ENCODE measurements around the gene CCDC85C. TPM values are rescaled to one million over a fixed set of nuclear protein-coding genes. Genes with fewer than 3 reads are reported as not detected.
A peak's percentile ranks its signal among the peaks of the same experiment; 100 is the strongest.

Gene CCDC85C
- total and polyA plus RNA-seq, 8 donors: 10.5 to 28.6 (median 15.9) TPM

DNA sequence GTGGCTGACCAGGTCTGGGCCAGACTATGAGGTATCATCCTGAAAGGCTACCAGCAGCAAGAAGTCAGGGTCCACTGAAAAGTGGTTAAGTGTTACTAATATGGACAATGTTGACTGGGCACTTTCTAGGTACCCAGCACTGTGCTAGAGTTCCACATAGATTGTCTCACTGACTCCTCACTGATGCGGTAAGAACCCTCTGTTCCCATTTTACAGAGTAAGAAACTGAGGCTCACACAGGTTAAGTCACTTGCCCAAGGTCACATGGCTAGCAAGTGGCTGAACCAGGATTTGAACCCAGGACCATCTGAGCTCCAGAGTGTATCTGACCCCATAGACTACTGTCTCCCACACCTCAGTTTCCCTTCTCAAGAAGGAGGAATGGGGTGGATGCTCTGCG, 4.6 kb upstream of the CCDC85C start:
- intact Hi-C loops (cut with DNase I; ENCODE audit: low total_unique reads): no loop called here
- peaks cover 0 to 15% (median 0%) of the 10 kb centered on the region in 3 donors for H3K27me3 ChIP-seq
- H3K9me3 ChIP-seq: no peaks in the 10 kb centered on the region
- 79 to 100% (median 99%) methylated on average over 2 of the region's 2 CpGs for WGBS, 5 donors
- no peak overlapping the region for H3K4me3 ChIP-seq
- TF ChIP-seq EP300 (IDR thresholded peaks at IDR 0.05) (no peak), POLR2AphosphoS5 (IDR thresholded peaks at IDR 0.05) (no peak), POLR2A (IDR thresholded peaks at IDR 0.05) (no peak)
- TF ChIP-seq, protein P1, sequence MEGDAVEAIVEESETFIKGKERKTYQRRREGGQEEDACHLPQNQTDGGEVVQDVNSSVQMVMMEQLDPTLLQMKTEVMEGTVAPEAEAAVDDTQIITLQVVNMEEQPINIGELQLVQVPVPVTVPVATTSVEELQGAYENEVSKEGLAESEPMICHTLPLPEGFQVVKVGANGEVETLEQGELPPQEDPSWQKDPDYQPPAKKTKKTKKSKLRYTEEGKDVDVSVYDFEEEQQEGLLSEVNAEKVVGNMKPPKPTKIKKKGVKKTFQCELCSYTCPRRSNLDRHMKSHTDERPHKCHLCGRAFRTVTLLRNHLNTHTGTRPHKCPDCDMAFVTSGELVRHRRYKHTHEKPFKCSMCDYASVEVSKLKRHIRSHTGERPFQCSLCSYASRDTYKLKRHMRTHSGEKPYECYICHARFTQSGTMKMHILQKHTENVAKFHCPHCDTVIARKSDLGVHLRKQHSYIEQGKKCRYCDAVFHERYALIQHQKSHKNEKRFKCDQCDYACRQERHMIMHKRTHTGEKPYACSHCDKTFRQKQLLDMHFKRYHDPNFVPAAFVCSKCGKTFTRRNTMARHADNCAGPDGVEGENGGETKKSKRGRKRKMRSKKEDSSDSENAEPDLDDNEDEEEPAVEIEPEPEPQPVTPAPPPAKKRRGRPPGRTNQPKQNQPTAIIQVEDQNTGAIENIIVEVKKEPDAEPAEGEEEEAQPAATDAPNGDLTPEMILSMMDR (IDR thresholded peaks at IDR 0.05): no peak
- H3K36me3 ChIP-seq: no peaks in the 10 kb centered on the region
- no peak overlapping the region for H3K27ac ChIP-seq
- no peak for DNase-seq
- H3K4me1 ChIP-seq: peaks cover under 1 to 40% (median 29%) of the 10 kb centered on the region in 4 donors

DNA sequence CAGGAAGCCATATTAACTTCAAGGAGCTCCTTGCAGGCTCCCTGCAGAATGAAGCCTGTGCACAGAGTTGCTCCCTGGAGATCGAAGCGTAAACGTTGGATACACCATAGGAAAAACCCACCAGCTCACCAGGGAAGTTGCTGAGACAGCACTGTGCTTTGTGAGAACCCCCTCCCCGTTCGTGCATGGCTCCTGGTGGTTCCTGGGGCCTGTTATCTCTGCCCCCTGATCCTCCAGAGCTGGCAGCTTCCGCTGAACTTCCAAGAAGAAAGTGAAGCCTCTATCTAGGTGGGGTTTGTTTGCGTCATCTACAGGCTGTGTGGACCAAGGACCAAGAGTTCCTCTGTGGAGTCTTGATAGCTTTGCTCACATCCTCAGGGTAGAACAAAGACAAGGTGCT, 2.4 kb upstream of the CCDC85C start:
- Histone ChIP-seq H3K4me3 (no peak overlapping the region), H3K27ac (peak overlapping the region in 1 of 5 donors; percentile 92), H3K27me3 (peaks cover 0 to 24% (median 3%) of the 10 kb centered on the region in 3 donors), H3K4me1 (peaks cover 23 to 48% (median 39%) of the 10 kb centered on the region in 4 donors), H3K9me3 (no peaks in the 10 kb centered on the region), H3K36me3 (no peaks in the 10 kb centered on the region)
- no peak for DNase-seq
- intact Hi-C loops (cut with DNase I; ENCODE audit: low total_unique reads): no loop called here
- WGBS, 5 donors: 64 to 83% (median 70%) methylated on average over 7 of the region's 7 CpGs
- TF ChIP-seq EP300 (IDR thresholded peaks at IDR 0.05): no peak
- no peak for TF ChIP-seq POLR2AphosphoS5 (IDR thresholded peaks at IDR 0.05)
- TF ChIP-seq, protein P1 (IDR thresholded peaks at IDR 0.05): no peak
- no peak for TF ChIP-seq POLR2A (IDR thresholded peaks at IDR 0.05)

DNA sequence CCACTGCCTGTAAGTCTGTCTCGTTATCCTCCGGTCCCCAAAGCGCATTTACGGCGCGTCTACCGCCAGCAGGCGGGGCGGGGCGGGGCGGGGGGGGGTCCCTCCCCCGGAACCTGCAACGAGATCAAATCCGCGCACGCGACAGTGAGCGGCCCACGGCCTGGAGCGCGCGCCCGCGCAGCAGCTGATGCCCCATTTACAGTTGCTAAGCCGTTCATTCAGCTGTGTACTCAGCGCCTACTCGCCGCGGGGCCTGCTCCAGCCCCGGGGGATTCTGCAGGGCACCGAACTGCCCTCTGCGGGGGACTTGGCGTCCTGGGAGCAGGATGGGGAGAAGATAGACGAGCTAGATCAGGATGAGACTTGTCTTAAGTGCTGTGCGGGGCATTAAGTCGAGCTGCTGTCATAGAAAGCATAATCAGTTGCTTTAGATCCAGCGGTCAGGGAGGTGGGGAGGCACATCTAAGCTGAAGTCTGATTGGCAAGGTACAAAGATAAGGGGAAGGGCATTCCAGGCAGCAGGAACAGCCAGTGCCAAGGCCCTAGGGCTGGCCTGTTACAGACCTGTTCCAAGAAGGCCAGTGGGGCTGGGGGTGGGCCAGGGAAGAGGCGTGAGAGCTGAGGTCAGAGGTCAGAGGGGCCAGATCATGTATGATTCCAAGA, 1.4 kb upstream of the CCDC85C start:
- 2 to 9% (median 2%) methylated on average over 9 to 38 of the region's 38 CpGs for WGBS, 5 donors
- intact Hi-C loops (cut with DNase I; ENCODE audit: low total_unique reads): no loop called here
- peaks cover 0 to 24% (median 3%) of the 10 kb centered on the region in 3 donors for H3K27me3 ChIP-seq
- DNase-seq: peak; percentile 74 to 89
- no peaks in the 10 kb centered on the region for H3K36me3 ChIP-seq
- H3K9me3 ChIP-seq: no peaks in the 10 kb centered on the region
- peak overlapping the region; percentile 90 to 96 (median 92) for H3K27ac ChIP-seq
- TF ChIP-seq POLR2AphosphoS5 (IDR thresholded peaks at IDR 0.05): no peak
- TF ChIP-seq POLR2A (IDR thresholded peaks at IDR 0.05): no peak
- TF ChIP-seq EP300 (IDR thresholded peaks at IDR 0.05): no peak
- TF ChIP-seq, protein P1 (IDR thresholded peaks at IDR 0.05): no peak
- peak overlapping the region; percentile 67 to 87 (median 78) for H3K4me3 ChIP-seq
- H3K4me1 ChIP-seq: peaks cover 33 to 57% (median 48%) of the 10 kb centered on the region in 4 donors

DNA sequence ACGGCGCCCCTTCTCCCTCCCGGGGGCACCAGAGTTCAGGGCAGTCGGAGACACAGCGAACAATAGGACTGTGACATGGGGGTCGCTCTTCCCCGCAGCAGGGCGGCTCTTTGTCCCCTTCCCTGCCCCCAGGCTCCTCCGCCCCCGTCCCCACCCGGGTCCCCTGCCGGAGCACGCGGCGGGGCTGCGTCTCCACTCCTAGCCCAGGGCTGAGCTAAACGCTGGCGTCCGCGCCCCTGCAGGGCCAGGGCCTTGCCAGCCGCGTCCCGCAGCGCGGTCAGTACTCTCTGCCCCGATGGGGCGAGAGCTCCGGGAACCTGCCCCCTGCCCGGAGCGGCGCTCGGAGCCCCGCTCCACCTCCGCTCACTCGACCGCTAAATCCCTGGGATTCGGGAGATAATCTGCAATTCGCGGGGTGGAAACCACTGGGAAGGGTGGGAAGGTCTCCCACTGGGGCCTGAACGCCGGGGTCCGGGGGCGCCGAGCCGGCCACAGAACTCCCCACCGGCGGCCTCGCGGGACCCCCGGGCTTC, 825 bp upstream of the CCDC85C start:
- peak overlapping the region; percentile 67 to 87 (median 78) for H3K4me3 ChIP-seq
- H3K9me3 ChIP-seq: no peaks in the 10 kb centered on the region
- WGBS, 5 donors: 0 to 2% (median 0%) methylated on average over 14 to 50 of the region's 50 CpGs
- no peaks in the 10 kb centered on the region for H3K36me3 ChIP-seq
- peak overlapping the region; percentile 90 to 96 (median 92) for H3K27ac ChIP-seq
- H3K27me3 ChIP-seq: peaks cover 0 to 24% (median 3%) of the 10 kb centered on the region in 3 donors
- DNase-seq: peak in 1 of 2 donors; percentile 77
- intact Hi-C loops (cut with DNase I; ENCODE audit: low total_unique reads): loop anchor here (5.0 kb wide), 1 partner anchor 38 kb away; no protein-coding TSS in a partner anchor
- H3K4me1 ChIP-seq: peaks cover 39 to 63% (median 54%) of the 10 kb centered on the region in 4 donors
- TF ChIP-seq POLR2A (IDR thresholded peaks at IDR 0.05) (no peak), POLR2AphosphoS5 (IDR thresholded peaks at IDR 0.05) (no peak), EP300 (IDR thresholded peaks at IDR 0.05) (no peak)
- TF ChIP-seq, protein P1 (IDR thresholded peaks at IDR 0.05): no peak
